Measurements from ENCODE around the gene PRKG1.

DNA sequence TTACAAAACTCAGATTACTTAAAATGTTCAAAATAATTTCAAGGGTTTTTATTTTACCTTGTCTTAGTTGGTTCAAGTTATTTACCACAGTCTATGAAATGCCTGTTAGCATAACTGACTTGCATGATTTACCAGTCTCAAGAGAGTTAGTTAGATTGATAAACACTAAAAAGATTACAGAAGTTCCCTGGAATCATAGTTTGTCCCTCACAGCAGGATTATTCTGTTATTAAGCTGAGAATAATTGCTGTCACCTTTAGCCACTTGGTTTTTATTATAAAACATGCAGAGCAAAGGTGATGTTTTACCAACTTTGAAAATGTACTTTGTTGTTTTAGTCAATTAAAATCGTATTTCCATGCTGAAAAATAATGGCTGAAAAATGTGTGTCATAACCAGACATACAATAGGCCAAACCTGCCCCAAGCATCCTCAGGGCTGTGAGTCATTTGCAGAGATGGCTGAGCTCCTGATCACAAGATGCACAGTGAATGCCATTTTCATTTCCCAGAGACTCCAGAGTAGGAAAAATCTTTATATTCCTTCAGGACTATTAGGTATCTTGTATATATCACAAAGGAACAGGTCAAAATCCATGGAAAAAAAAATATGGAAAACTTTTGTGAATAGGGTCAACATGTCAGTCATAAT, 1152.0 kb downstream of the PRKG1 start:
- TF ChIP-seq, protein P1, sequence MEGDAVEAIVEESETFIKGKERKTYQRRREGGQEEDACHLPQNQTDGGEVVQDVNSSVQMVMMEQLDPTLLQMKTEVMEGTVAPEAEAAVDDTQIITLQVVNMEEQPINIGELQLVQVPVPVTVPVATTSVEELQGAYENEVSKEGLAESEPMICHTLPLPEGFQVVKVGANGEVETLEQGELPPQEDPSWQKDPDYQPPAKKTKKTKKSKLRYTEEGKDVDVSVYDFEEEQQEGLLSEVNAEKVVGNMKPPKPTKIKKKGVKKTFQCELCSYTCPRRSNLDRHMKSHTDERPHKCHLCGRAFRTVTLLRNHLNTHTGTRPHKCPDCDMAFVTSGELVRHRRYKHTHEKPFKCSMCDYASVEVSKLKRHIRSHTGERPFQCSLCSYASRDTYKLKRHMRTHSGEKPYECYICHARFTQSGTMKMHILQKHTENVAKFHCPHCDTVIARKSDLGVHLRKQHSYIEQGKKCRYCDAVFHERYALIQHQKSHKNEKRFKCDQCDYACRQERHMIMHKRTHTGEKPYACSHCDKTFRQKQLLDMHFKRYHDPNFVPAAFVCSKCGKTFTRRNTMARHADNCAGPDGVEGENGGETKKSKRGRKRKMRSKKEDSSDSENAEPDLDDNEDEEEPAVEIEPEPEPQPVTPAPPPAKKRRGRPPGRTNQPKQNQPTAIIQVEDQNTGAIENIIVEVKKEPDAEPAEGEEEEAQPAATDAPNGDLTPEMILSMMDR (IDR thresholded peaks at IDR 0.05) = no peak
- TF ChIP-seq ZFX (IDR thresholded peaks at IDR 0.05; ENCODE audit: borderline replicate concordance) = no peak
